Upper lobe of left lung (tissue), 6 donors: ENCODE data around the gene RIN3. TPM values are rescaled to one million over a fixed set of nuclear protein-coding genes. Genes with fewer than 3 reads are reported as not detected.

Experiments
- ATAC-seq, 2 donors: fragments of 200-7000 bp; cut with Tn5 transposase; one replicate each; pipeline ENCODE4 v1.9.1; 2022; ENCODE audit warnings: mild to moderate bottlenecking in 2 of 2, moderate library complexity in 2 of 2; ENCODE audit not compliant: low FRiP score in 2 of 2
- DNase-seq, 2 donors: peaks; one replicate each; pipeline ENCODE4 v3.0.0-alpha.2; 2019 to 2020
- H3K27ac ChIP-seq, 4 donors: fragments of 200-600 bp; sonication (generic); one replicate each; pipeline ENCODE4 v1.5.1; 2016 to 2019
- H3K27me3 ChIP-seq, 4 donors: fragments of 200-600 bp; sonication (generic); one replicate each; pipeline ENCODE4 v1.5.1; 2017 to 2019
- H3K36me3 ChIP-seq, 4 donors: fragments of 200-600 bp; sonication (generic); one replicate each; pipeline ENCODE4 v1.5.1; 2016 to 2019
- H3K4me1 ChIP-seq, 4 donors: fragments of 200-600 bp; sonication (generic); one replicate each; pipeline ENCODE4 v1.5.1; 2018 to 2019
- H3K4me3 ChIP-seq, 4 donors: fragments of 200-600 bp; sonication (generic); one replicate each; pipeline ENCODE4 v1.5.1; 2017 to 2019; ENCODE audit warnings: mild to moderate bottlenecking in 2 of 4, moderate library complexity in 1 of 4
- H3K9me3 ChIP-seq, 4 donors: fragments of 200-600 bp; sonication (generic); one replicate each; pipeline ENCODE4 v1.5.1; 2018 to 2019
- EP300 ChIP-seq, 4 donors: sonication (generic); formaldehyde crosslinking; IDR thresholded peaks; one replicate each; pipeline ENCODE4 v1.5.1; 2017; ENCODE audit warnings: antibody characterized with exemption in 4 of 4, control low read depth in 2 of 4
- POLR2A ChIP-seq, 4 donors: fragments of 450-650 bp; IDR thresholded peaks; one replicate each; pipeline ENCODE4 v1.5.1; 2016 to 2017; ENCODE audit warnings: antibody characterized with exemption in 4 of 4, mild to moderate bottlenecking in 2 of 4
- POLR2AphosphoS5 ChIP-seq, 2 donors: sonication (generic); formaldehyde crosslinking; IDR thresholded peaks; one replicate each; pipeline ENCODE4 v1.5.1; 2017; ENCODE audit warnings: antibody characterized with exemption in 2 of 2
- WGBS, 2 donors: methylation state at CpG; one replicate each; pipeline ENCODE4 v1.1.5; 2017 to 2018; 5-methylcytosine and 5-hydroxymethylcytosine counted together
- total RNA-seq, 6 donors: library from RNA; depleted of rRNA in 4 of 6; stranded (reverse); fragments of >200 nt in 4 of 6; gene quantifications; one replicate each; pipeline versions ENCODE4 v1.1.0 to v1.2.1, GENCODE V29; 2016 to 2021
- TF ChIP-seq, protein P1 (sequence below), 6 experiments: fragments of 450-650 bp in 4 of 6; fragments of 200-600 bp in 2 of 6; sonication (generic) in 2 of 6; IDR thresholded peaks; one replicate each; pipeline ENCODE4 v1.5.1; 2016 to 2019; ENCODE audit warnings: antibody characterized with exemption in 6 of 6
- donor health status: DM: no; HTN: no; CAD: no; lungs with moderate emphysema.
- donor health status: DM: no; HTN: yes; CAD: no; lungs with severe emphysema.

RIN3 gene
- total RNA-seq, 6 donors from 2014 or later: 19.0 to 88.0 (median 59.7) TPM

DNA sequence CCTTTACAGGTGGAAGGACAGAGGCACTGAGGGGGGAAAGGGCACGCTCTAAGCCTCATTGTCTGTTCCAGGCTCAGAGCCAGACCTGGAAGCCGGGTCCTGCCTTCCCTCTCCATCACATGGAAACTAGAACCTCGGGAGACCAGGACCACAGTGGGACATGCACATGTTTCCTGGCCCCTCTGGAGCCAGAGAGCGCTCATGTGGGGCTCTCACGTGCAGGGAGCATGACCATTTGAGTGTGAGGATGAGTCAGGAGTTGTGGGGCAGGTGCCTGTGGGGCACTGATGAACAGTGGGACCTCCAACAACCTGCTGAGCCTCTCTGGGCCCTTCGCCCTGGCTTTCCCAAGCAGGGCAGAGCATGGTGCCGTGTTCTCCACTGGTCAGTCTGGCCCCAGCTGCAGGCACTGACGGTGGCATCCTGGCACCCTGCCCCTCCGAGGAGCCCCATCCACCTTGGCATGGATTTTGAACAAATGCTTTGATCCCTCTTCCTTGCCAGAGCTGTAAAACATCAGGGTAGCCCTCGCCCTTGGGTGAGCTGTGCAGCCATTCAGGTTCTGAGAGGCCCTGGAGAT lies 100.2 kb downstream of the RIN3 start:
- no peak for TF ChIP-seq EP300 (IDR thresholded peaks at IDR 0.05)
- TF ChIP-seq POLR2AphosphoS5 (IDR thresholded peaks at IDR 0.05): no peak
- TF ChIP-seq, protein P1, sequence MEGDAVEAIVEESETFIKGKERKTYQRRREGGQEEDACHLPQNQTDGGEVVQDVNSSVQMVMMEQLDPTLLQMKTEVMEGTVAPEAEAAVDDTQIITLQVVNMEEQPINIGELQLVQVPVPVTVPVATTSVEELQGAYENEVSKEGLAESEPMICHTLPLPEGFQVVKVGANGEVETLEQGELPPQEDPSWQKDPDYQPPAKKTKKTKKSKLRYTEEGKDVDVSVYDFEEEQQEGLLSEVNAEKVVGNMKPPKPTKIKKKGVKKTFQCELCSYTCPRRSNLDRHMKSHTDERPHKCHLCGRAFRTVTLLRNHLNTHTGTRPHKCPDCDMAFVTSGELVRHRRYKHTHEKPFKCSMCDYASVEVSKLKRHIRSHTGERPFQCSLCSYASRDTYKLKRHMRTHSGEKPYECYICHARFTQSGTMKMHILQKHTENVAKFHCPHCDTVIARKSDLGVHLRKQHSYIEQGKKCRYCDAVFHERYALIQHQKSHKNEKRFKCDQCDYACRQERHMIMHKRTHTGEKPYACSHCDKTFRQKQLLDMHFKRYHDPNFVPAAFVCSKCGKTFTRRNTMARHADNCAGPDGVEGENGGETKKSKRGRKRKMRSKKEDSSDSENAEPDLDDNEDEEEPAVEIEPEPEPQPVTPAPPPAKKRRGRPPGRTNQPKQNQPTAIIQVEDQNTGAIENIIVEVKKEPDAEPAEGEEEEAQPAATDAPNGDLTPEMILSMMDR (IDR thresholded peaks at IDR 0.05): no peak
- TF ChIP-seq POLR2A (IDR thresholded peaks at IDR 0.05): no peak
- Histone ChIP-seq H3K9me3 (no peaks in the 10 kb centered on the region), H3K27ac (no peak overlapping the region), H3K36me3 (peaks cover 0 to 4% (median 0%) of the 10 kb centered on the region in 4 donors), H3K4me3 (no peak overlapping the region), H3K4me1 (peaks cover 5 to 26% (median 14%) of the 10 kb centered on the region in 4 donors), H3K27me3 (no peaks in the 10 kb centered on the region)
- peak in 1 of 2 donors; percentile 49 for DNase-seq
- no peak for ATAC-seq
- WGBS, 2 donors: 89 to 100% methylated on average over 1 to 10 of the region's 10 CpGs

DNA sequence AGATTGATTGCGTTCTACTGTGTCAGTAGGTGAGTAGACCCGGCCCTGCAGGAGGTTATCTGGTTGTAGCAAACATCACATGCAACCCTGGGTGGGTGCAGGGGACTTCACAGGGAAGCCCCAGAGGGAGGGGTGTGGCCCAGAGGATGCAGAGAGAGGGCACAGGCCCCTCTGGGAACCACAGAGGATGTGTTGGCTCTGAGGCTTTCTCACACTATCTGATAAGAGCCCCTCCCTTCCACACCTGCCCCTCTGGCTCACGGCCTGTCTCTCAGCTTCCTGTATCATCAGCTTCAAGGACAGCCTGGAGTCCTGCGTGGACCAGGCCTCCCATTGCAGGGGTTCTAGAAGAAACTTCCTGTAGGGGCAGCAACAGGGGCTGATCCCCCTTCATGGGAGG lies 101.9 kb downstream of the RIN3 start:
- TF ChIP-seq POLR2AphosphoS5 (IDR thresholded peaks at IDR 0.05) (no peak), POLR2A (IDR thresholded peaks at IDR 0.05) (no peak), EP300 (IDR thresholded peaks at IDR 0.05) (no peak)
- TF ChIP-seq, protein P1 (IDR thresholded peaks at IDR 0.05): no peak
- no peak for DNase-seq
- Histone ChIP-seq H3K4me1 (peaks cover 0 to 9% (median 5%) of the 10 kb centered on the region in 4 donors), H3K9me3 (no peaks in the 10 kb centered on the region), H3K27ac (peak overlapping the region in 1 of 4 donors; percentile 5), H3K4me3 (no peak overlapping the region), H3K27me3 (no peaks in the 10 kb centered on the region), H3K36me3 (peaks cover 0 to 4% (median 0%) of the 10 kb centered on the region in 4 donors)
- peak in 1 of 2 donors; percentile 64 for ATAC-seq
- 63 to 88% methylated on average over 2 to 4 of the region's 4 CpGs for WGBS, 2 donors

DNA sequence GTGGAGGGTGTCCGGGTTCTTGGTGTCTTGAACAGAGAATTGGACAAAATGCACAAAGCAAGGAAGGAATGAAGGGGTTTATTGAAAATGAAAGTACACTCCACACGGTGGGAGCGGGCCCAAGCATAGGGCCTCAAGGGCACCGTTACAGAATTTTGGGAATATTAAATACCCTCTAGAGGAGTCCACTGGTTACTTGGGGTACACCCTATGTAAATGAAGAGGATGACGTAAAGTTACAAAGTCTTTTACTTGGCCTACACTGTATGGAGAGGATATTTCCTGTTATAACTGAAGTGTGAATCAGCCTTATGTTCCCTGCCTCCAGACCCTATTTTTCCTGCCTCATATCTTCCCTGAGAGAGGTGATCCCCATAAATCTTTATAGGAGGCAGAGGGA lies 102.6 kb downstream of the RIN3 start:
- peaks cover 0 to 4% (median 0%) of the 10 kb centered on the region in 4 donors for H3K36me3 ChIP-seq
- H3K4me3 ChIP-seq: no peak overlapping the region
- DNase-seq (no peak), ATAC-seq (no peak)
- TF ChIP-seq POLR2AphosphoS5 (IDR thresholded peaks at IDR 0.05) (no peak), EP300 (IDR thresholded peaks at IDR 0.05) (no peak), POLR2A (IDR thresholded peaks at IDR 0.05) (no peak)
- TF ChIP-seq, protein P1 (IDR thresholded peaks at IDR 0.05): no peak
- no peaks in the 10 kb centered on the region for H3K27me3 ChIP-seq
- H3K9me3 ChIP-seq: no peaks in the 10 kb centered on the region
- peaks cover 0 to 7% (median 4%) of the 10 kb centered on the region in 4 donors for H3K4me1 ChIP-seq
- WGBS, 2 donors: 87 to 93% methylated on average over 5 of the region's 5 CpGs
- no peak overlapping the region for H3K27ac ChIP-seq

DNA sequence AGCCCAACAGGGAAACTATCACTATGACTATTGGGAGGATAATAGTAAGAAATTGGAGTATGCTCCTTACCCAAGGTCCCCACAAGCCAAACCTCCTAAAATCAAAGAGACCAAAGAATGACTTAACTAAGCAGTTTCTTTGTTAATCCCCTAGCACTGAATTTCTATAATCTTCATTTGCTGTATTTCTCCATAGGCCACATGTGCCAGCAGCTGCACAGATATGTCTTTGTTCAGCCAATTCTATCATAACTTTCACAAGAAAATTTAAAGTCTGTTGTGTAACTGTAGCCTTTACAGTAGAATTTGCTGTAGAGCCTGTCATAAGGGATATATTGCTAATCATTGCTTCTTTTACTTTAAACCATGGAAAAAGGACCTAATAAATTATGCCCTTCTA lies 104.0 kb downstream of the RIN3 start:
- Histone ChIP-seq H3K27me3 (no peaks in the 10 kb centered on the region), H3K9me3 (peaks cover 0 to 10% (median 9%) of the 10 kb centered on the region in 4 donors), H3K36me3 (peaks cover 0 to 4% (median 0%) of the 10 kb centered on the region in 4 donors), H3K27ac (no peak overlapping the region), H3K4me1 (peaks cover 0 to 7% (median 4%) of the 10 kb centered on the region in 4 donors), H3K4me3 (no peak overlapping the region)
- ATAC-seq (no peak), DNase-seq (no peak)
- TF ChIP-seq EP300 (IDR thresholded peaks at IDR 0.05) (no peak), POLR2AphosphoS5 (IDR thresholded peaks at IDR 0.05) (no peak), POLR2A (IDR thresholded peaks at IDR 0.05) (no peak)
- TF ChIP-seq, protein P1 (IDR thresholded peaks at IDR 0.05): no peak
